Measurements from ENCODE around the gene AGMO. TPM values are rescaled to one million over a fixed set of nuclear protein-coding genes. Genes with fewer than 3 reads are reported as not detected.

The AGMO gene
- total RNA-seq, 1 experiment from 2014 or later: 0.77 TPM

- TF ChIP-seq PRRX2 (CRISPR knock-in tag; IDR thresholded peaks at IDR 0.05) (no peak), JUN (CRISPR knock-in tag; IDR thresholded peaks at IDR 0.05) (no peak), ZNF317 (CRISPR knock-in tag; IDR thresholded peaks at IDR 0.05; ENCODE audit: borderline replicate concordance, low read depth) (no peak), ZMAT4 (CRISPR knock-in tag; IDR thresholded peaks at IDR 0.05) (no peak)
These were observed 150.8 kb downstream of the AGMO start (continued) for GRCh38 chr7:15411019-15411418.

- CTCF ChIA-PET: no interaction called here
- no peaks in the 10 kb centered on the region for H3K36me3 Mint-ChIP-seq
- DNase-seq (ENCODE audit: low spot score) (no peak), ATAC-seq (no peak)
- no peaks in the 10 kb centered on the region for H3K9me3 Mint-ChIP-seq
- no peaks in the 10 kb centered on the region for H3K27me3 Mint-ChIP-seq (ENCODE audit: low read depth)
- POLR2A ChIA-PET: interaction anchor here (0.5 kb wide), 1 partner anchor 172 kb away, joined by 4 read pairs; no protein-coding TSS in a partner anchor
- peaks cover 3% of the 10 kb centered on the region for H3K4me1 Mint-ChIP-seq
- H3K4me3 Mint-ChIP-seq: no peak overlapping the region
- H3K27ac Mint-ChIP-seq: no peak overlapping the region; the same call in 1 of the 2 replicates
- TF ChIP-seq JAZF1 (CRISPR knock-in tag; IDR thresholded peaks at IDR 0.05) (no peak), ZNF425 (CRISPR knock-in tag; conservative IDR thresholded peaks at IDR 0.05) (no peak), PRRX2 (CRISPR knock-in tag; IDR thresholded peaks at IDR 0.05) (no peak), GABPB1 (CRISPR knock-in tag; IDR thresholded peaks at IDR 0.05) (no peak)
These were observed 153.9 kb downstream of the AGMO start for GRCh38 chr7:15407910-15408309.

- Mint-ChIP-seq H3K27me3 (ENCODE audit: low read depth) (no peaks in the 10 kb centered on the region), H3K9me3 (no peaks in the 10 kb centered on the region), H3K4me3 (no peak overlapping the region), H3K27ac (peak overlapping the region; percentile 57; the same call in 1 of the 2 replicates), H3K36me3 (no peaks in the 10 kb centered on the region), H3K4me1 (peaks cover 6% of the 10 kb centered on the region)
- ATAC-seq: no peak
- CTCF ChIA-PET: no interaction called here
- POLR2A ChIA-PET: no interaction called here
- TF ChIP-seq IRF2 (CRISPR knock-in tag; IDR thresholded peaks at IDR 0.05; ENCODE audit: borderline replicate concordance, low read depth) (no peak), KAT7 (CRISPR knock-in tag; IDR thresholded peaks at IDR 0.05; ENCODE audit: borderline replicate concordance) (no peak), TEAD1 (CRISPR knock-in tag; IDR thresholded peaks at IDR 0.05) (no peak)
- no peak for DNase-seq (ENCODE audit: low spot score)
These were observed 158.1 kb downstream of the AGMO start for GRCh38 chr7:15403751-15404150.

GRCh38 chr7:15403315-15403714 is 158.5 kb downstream of the AGMO start:
- CTCF ChIA-PET: no interaction called here
- no peaks in the 10 kb centered on the region for H3K9me3 Mint-ChIP-seq
- no peak overlapping the region for H3K4me3 Mint-ChIP-seq
- TF ChIP-seq ZNF263 (CRISPR knock-in tag; IDR thresholded peaks at IDR 0.05; ENCODE audit: low read depth) (no peak), HMGXB4 (CRISPR knock-in tag; IDR thresholded peaks at IDR 0.05) (no peak), JUN (CRISPR knock-in tag; IDR thresholded peaks at IDR 0.05) (no peak), ZNF671 (CRISPR knock-in tag; IDR thresholded peaks at IDR 0.05) (no peak), SMAD3 (CRISPR knock-in tag; IDR thresholded peaks at IDR 0.05; ENCODE audit: borderline replicate concordance) (no peak), FOXP1 (CRISPR knock-in tag; IDR thresholded peaks at IDR 0.05; ENCODE audit: borderline replicate concordance) (no peak), ZMAT4 (CRISPR knock-in tag; IDR thresholded peaks at IDR 0.05) (no peak), E2F4 (CRISPR knock-in tag; IDR thresholded peaks at IDR 0.05; ENCODE audit: borderline replicate concordance, low read depth) (no peak), FOXP4 (CRISPR knock-in tag; IDR thresholded peaks at IDR 0.05) (no peak), ZBTB43 (CRISPR knock-in tag; IDR thresholded peaks at IDR 0.05) (no peak), NR1H2 (CRISPR knock-in tag; IDR thresholded peaks at IDR 0.05) (no peak), ZNF317 (CRISPR knock-in tag; IDR thresholded peaks at IDR 0.05; ENCODE audit: borderline replicate concordance, low read depth) (no peak)
- DNase-seq (ENCODE audit: low spot score) (no peak), ATAC-seq (no peak)
- H3K27ac Mint-ChIP-seq: no peak overlapping the region
- H3K4me1 Mint-ChIP-seq: peaks cover 6% of the 10 kb centered on the region
- H3K36me3 Mint-ChIP-seq: no peaks in the 10 kb centered on the region
- no peaks in the 10 kb centered on the region for H3K27me3 Mint-ChIP-seq (ENCODE audit: low read depth)
- POLR2A ChIA-PET: no interaction called here
